ENCODE data around the gene BTBD17.

- TF ChIP-seq, protein P1, sequence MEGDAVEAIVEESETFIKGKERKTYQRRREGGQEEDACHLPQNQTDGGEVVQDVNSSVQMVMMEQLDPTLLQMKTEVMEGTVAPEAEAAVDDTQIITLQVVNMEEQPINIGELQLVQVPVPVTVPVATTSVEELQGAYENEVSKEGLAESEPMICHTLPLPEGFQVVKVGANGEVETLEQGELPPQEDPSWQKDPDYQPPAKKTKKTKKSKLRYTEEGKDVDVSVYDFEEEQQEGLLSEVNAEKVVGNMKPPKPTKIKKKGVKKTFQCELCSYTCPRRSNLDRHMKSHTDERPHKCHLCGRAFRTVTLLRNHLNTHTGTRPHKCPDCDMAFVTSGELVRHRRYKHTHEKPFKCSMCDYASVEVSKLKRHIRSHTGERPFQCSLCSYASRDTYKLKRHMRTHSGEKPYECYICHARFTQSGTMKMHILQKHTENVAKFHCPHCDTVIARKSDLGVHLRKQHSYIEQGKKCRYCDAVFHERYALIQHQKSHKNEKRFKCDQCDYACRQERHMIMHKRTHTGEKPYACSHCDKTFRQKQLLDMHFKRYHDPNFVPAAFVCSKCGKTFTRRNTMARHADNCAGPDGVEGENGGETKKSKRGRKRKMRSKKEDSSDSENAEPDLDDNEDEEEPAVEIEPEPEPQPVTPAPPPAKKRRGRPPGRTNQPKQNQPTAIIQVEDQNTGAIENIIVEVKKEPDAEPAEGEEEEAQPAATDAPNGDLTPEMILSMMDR (IDR thresholded peaks at IDR 0.05): no peak
- TF ChIP-seq EP300 (IDR thresholded peaks at IDR 0.05): no peak
- no peak for TF ChIP-seq POLR2AphosphoS5 (IDR thresholded peaks at IDR 0.05)
- TF ChIP-seq POLR2A (IDR thresholded peaks at IDR 0.05): no peak
Measured at GRCh38 chr17:74355065-74355464, 6.6 kb downstream of the BTBD17 start.
